ELF-1 (cell line): ENCODE results near the gene MAGEE2.
"Not testable (repeated sequence)": the region's sequence is repeated elsewhere in the genome, so short reads cannot be mapped to it uniquely, and the experiment has no call there.

Experiments used
- DNase-seq: peaks from one replicate; pipeline ENCODE4 v3.0.0-alpha.2; 2016; ENCODE audit warnings: low read depth, low spot score

MAGEE2 gene, protein sequence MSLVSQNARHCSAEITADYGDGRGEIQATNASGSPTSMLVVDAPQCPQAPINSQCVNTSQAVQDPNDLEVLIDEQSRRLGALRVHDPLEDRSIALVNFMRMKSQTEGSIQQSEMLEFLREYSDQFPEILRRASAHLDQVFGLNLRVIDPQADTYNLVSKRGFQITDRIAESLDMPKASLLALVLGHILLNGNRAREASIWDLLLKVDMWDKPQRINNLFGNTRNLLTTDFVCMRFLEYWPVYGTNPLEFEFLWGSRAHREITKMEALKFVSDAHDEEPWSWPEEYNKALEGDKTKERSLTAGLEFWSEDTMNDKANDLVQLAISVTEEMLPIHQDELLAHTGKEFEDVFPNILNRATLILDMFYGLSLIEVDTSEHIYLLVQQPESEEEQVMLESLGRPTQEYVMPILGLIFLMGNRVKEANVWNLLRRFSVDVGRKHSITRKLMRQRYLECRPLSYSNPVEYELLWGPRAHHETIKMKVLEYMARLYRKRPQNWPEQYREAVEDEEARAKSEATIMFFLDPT

GRCh38 chrX:75784680-75785491, at the start of gene MAGEE2:
Gene MAGEE2, minus strand, starts transcription at chrX:75785254. Its CDS starts 203 bp downstream, at chrX:75785051.
- DNase-seq, result peak; percentile 80

DNA sequence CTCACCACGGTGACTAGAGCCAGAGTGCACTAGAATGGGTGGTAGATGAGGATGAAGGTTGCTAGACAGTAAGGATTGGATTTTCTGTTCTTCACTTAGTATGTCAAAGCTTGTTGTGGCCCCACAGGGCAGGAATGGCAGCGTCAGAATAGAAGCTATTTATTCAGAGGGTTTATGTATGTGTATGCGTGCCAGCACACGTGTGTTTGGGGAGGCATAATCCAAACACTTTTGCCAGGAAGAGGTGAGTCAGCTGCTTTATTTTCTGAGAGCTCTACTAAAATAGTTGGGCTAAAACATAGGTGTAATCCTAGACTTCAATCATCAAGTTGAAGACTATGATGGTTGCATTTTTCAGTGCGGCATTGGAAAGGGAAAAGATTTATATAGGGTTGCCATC, 1.2 kb upstream of the MAGEE2 start:
- DNase-seq, result no peak

- DNase-seq, result peak; percentile 46
These were observed 3.4 kb downstream of the MAGEE2 start for GRCh38 chrX:75781611-75782010.

- DNase-seq, result not testable (repeated sequence)
These were observed 17.0 kb downstream of the MAGEE2 start for GRCh38 chrX:75768063-75768462.

- no peak for DNase-seq
These were observed 36.6 kb downstream of the MAGEE2 start for GRCh38 chrX:75748431-75748830.

- peak; percentile 52 for DNase-seq
These were observed 38.0 kb downstream of the MAGEE2 start for GRCh38 chrX:75746891-75747639.
